WTC11 (cell line): ENCODE data around the gene ENO1.
"Not testable (repeated sequence)": the region's sequence is repeated elsewhere in the genome, so short reads cannot be mapped to it uniquely, and the experiment has no call there.

Experiments used
- CTCF ChIP-seq: fragments of 200-600 bp; IDR thresholded peaks from 2 replicates; pipeline ENCODE4 v1.8.0; 2022; ENCODE audit warnings: antibody characterized with exemption
- GABPB1 ChIP-seq: sonication (generic); formaldehyde crosslinking; IDR thresholded peaks from 2 replicates; pipeline ENCODE4 v1.8.1; 2023; ENCODE audit warnings: mild to moderate bottlenecking, missing genetic modification reagents
- MYBL2 ChIP-seq: sonication (generic); formaldehyde crosslinking; IDR thresholded peaks from 2 replicates; pipeline ENCODE4 v1.8.1; 2023; ENCODE audit warnings: mild to moderate bottlenecking, moderate library complexity, missing genetic modification reagents
- SMAD4 ChIP-seq: sonication (generic); formaldehyde crosslinking; IDR thresholded peaks from 2 replicates; pipeline ENCODE4 v1.8.0; 2022; ENCODE audit warnings: mild to moderate bottlenecking, missing genetic modification reagents
- TEAD4 ChIP-seq: sonication (generic); formaldehyde crosslinking; IDR thresholded peaks from 2 replicates; pipeline ENCODE4 v1.8.0; 2022; ENCODE audit warnings: mild to moderate bottlenecking, missing genetic modification reagents
- TF ChIP-seq, protein P1 (sequence below): sonication (generic); formaldehyde crosslinking; IDR thresholded peaks from 2 replicates; pipeline ENCODE4 v1.8.0; 2022; ENCODE audit warnings: mild to moderate bottlenecking, missing genetic modification reagents

DNA sequence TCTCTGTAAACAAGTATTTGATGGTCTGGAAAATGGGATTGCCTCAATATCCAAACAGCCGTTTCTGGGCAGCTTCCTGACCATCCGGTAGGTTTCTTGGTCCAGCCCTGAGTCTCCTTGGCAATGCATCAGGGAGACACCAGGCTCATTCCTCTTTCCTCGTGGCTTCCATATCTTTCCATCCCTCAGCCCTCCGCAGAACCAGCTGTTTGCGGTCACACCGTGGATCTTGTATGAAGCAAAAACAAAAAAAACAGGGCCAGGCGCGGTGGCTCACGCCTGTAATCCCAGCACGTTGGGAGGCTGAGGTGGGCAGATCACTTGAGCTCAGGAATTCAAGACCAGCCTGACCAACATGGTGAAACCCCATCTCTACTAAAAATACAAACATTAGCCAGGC, 39.0 kb upstream of the ENO1 start:
- TF ChIP-seq CTCF; SMAD4 (CRISPR knock-in tag); TEAD4 (CRISPR knock-in tag); GABPB1; MYBL2 (CRISPR knock-in tag): not testable (repeated sequence)
- TF ChIP-seq, protein P1, sequence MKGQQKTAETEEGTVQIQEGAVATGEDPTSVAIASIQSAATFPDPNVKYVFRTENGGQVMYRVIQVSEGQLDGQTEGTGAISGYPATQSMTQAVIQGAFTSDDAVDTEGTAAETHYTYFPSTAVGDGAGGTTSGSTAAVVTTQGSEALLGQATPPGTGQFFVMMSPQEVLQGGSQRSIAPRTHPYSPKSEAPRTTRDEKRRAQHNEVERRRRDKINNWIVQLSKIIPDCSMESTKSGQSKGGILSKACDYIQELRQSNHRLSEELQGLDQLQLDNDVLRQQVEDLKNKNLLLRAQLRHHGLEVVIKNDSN (CRISPR knock-in tag) = not testable (repeated sequence)
